Right ventricle myocardium superior (tissue), 1 donor: ENCODE results near the gene PSAP. TPM values are rescaled to one million over a fixed set of nuclear protein-coding genes. Genes with fewer than 3 reads are reported as not detected.

Source experiments
- ATAC-seq: fragments of 200-7000 bp; cut with Tn5 transposase; one replicate; pipeline ENCODE4 v1.9.1; 2020; ENCODE audit warnings: mild to moderate bottlenecking; ENCODE audit not compliant: poor library complexity
- DNase-seq: peaks from one replicate; pipeline ENCODE4 v3.0.0-alpha.2; 2020
- intact Hi-C: fragments of 100-400 bp; cut with DNase I; formaldehyde crosslinking; loops from one replicate; pipeline ENCODE4 v1.11.2; 2022
- total RNA-seq: library from RNA; stranded (reverse); fragmentation: NEBNext Ultra II Directional; extraction: Animal tissue kit (Norgen Biotek cat#: 25700); gene quantifications from one replicate; pipeline ENCODE4 v1.2.1, GENCODE V29; 2021
- donor health status: DM: no; HTN: yes; CAD: no; lungs with severe emphysema.

The PSAP gene
- total RNA-seq, 1 donor from 2014 or later, result 1,816 TPM

- intact Hi-C loops, result no loop called here
- DNase-seq (peak; percentile 5), ATAC-seq (no peak)
Observed at GRCh38 chr10:71779641-71780040, 71.4 kb downstream of the PSAP start.

- intact Hi-C loops, result no loop called here
- DNase-seq, result peak; percentile 26
Observed at GRCh38 chr10:71778071-71778825, 72.8 kb downstream of the PSAP start.

GRCh38 chr10:71777213-71777985 lies 73.7 kb downstream of the PSAP start:
- intact Hi-C loops, result no loop called here
- DNase-seq (peak; percentile 23), ATAC-seq (no peak)

More at GRCh38 chr10:71778071-71778825, 72.8 kb downstream of the PSAP start:
- ATAC-seq, result no peak

- no peak for ATAC-seq
- intact Hi-C loops, result no loop called here
- DNase-seq, result peak; percentile 20
Observed at GRCh38 chr10:71776481-71776925, 74.5 kb downstream of the PSAP start.

GRCh38 chr10:71774916-71775702 lies 75.9 kb downstream of the PSAP start:
- DNase-seq (peak; percentile 70), ATAC-seq (no peak)
- intact Hi-C loops, result loop anchor here (5.0 kb wide), 1 partner anchor 48 kb away; no protein-coding TSS in a partner anchor

- DNase-seq (peak; percentile 95), ATAC-seq (peak; percentile 89)
- intact Hi-C loops, result loop anchor here (5.0 kb wide), 1 partner anchor 46 kb away; no protein-coding TSS in a partner anchor
Observed at GRCh38 chr10:71773221-71773971, 77.7 kb downstream of the PSAP start, which contains the start of gene VSIR. VSIR (minus strand) TSS chr10:71773520; CDS start chr10:71773439, 81 bp downstream.

GRCh38 chr10:71772832-71773220 lies 78.2 kb downstream of the PSAP start:
- no peak for DNase-seq
- intact Hi-C loops, result loop anchor here (5.0 kb wide), 1 partner anchor 46 kb away; no protein-coding TSS in a partner anchor
- ATAC-seq, result peak; percentile 41

- ATAC-seq (peak; percentile 68), DNase-seq (peak; percentile 85)
- intact Hi-C loops, result loop anchor here (5.0 kb wide), 1 partner anchor 45 kb away; no protein-coding TSS in a partner anchor
Observed at GRCh38 chr10:71771821-71772617, 79.0 kb downstream of the PSAP start.

- ATAC-seq (peak; percentile 34), DNase-seq (peak; percentile 67)
- intact Hi-C loops, result loop anchor here (5.0 kb wide), 1 partner anchor 44 kb away; no protein-coding TSS in a partner anchor
Observed at GRCh38 chr10:71771204-71771603, 79.8 kb downstream of the PSAP start.

GRCh38 chr10:71770789-71771188 lies 80.3 kb downstream of the PSAP start:
- DNase-seq (peak; percentile 67), ATAC-seq (no peak)
- intact Hi-C loops, result loop anchor here (5.0 kb wide), 1 partner anchor 43 kb away; no protein-coding TSS in a partner anchor

- DNase-seq (peak; percentile 43), ATAC-seq (no peak)
- intact Hi-C loops, result loop anchor here (5.0 kb wide), 1 partner anchor 43 kb away; no protein-coding TSS in a partner anchor
Observed at GRCh38 chr10:71770255-71770654, 80.8 kb downstream of the PSAP start.

- ATAC-seq, result no peak
- intact Hi-C loops, result no loop called here
- DNase-seq, result peak; percentile 26
Observed at GRCh38 chr10:71769279-71769823, 81.7 kb downstream of the PSAP start.

GRCh38 chr10:71767420-71768035 lies 83.5 kb downstream of the PSAP start:
- peak; percentile 1 for ATAC-seq
- intact Hi-C loops, result no loop called here
- DNase-seq, result peak; percentile 89

GRCh38 chr10:71766717-71767419 lies 84.2 kb downstream of the PSAP start:
- intact Hi-C loops, result no loop called here
- DNase-seq (peak; percentile 86), ATAC-seq (peak; percentile 36)
